PC-3 (cell line): ENCODE results near the gene BAIAP2L1. TPM values are rescaled to one million over a fixed set of nuclear protein-coding genes. Genes with fewer than 3 reads are reported as not detected.

Source experiments
- ATAC-seq: fragments of 200-7000 bp; cut with Tn5 transposase; 2 replicates; pipeline ENCODE4 v1.9.1; 2020; ENCODE audit warnings: mild to moderate bottlenecking, moderate library complexity
- BruUV-seq: library from RNA; stranded (reverse); fragments of 400-500 nt; replicated peaks from 2 replicates; lab custom pipeline; 2021; lab: Mats Ljungman, UMichigan
- CTCF ChIA-PET: fragments of 300-600 bp; sonication (Branson Sonifier 250); formaldehyde crosslinking; loops from one replicate; lab custom pipeline; 2022; ENCODE audit warnings: antibody characterized with exemption; lab: Charles Lee
- POLR2A ChIA-PET: fragments of 300-600 bp; sonication (Branson Sonifier 250); formaldehyde crosslinking; loops from one replicate; lab custom pipeline; 2022; ENCODE audit warnings: antibody characterized with exemption; ENCODE audit not compliant: unreplicated experiment; lab: Charles Lee
- DNase-seq: peaks from one replicate; pipeline ENCODE4 v3.0.0-alpha.2; 2015
- H2AFZ ChIP-seq: fragments of 300-600 bp; sonication (generic); 2 replicates; pipeline ENCODE4 v1.6.0; 2016; ENCODE audit warnings: antibody characterized with exemption, low read length
- H3F3A ChIP-seq: fragments of 300-600 bp; sonication (generic); one replicate; pipeline ENCODE4 v1.6.0; 2017; ENCODE audit warnings: antibody characterized with exemption, low read length, control low read depth, mild to moderate bottlenecking; ENCODE audit not compliant: unreplicated experiment
- H3K27ac ChIP-seq: fragments of 300-600 bp; sonication (generic); 2 replicates; pipeline ENCODE4 v1.5.1; 2016; ENCODE audit warnings: mild to moderate bottlenecking, low read length
- H3K27me3 ChIP-seq: fragments of 300-600 bp; sonication (generic); 2 replicates; pipeline ENCODE4 v1.6.1; 2016; ENCODE audit warnings: low read length, mixed read lengths
- H3K36me3 ChIP-seq: fragments of 300-600 bp; sonication (generic); 2 replicates; pipeline ENCODE4 v1.6.1; 2016; ENCODE audit warnings: low read depth, mixed run types, low read length, mixed read lengths
- H3K4me1 ChIP-seq: fragments of 300-600 bp; sonication (generic); 2 replicates; pipeline ENCODE4 v1.5.1; 2016; ENCODE audit warnings: low read length; ENCODE audit not compliant: insufficient read depth
- H3K4me2 ChIP-seq: fragments of 300-600 bp; sonication (generic); 2 replicates; pipeline ENCODE4 v1.6.0; 2016; ENCODE audit warnings: low read length
- H3K4me3 ChIP-seq: fragments of 300-600 bp; sonication (generic); 2 replicates; pipeline ENCODE4 v1.5.1; 2016; ENCODE audit warnings: mild to moderate bottlenecking, low read length, mixed read lengths
- H3K79me2 ChIP-seq: fragments of 300-600 bp; sonication (generic); 2 replicates; pipeline ENCODE4 v1.6.1; 2017; ENCODE audit warnings: low read length, mixed read lengths
- H3K9ac ChIP-seq: fragments of 300-600 bp; sonication (generic); 2 replicates; pipeline ENCODE4 v1.6.0; 2016; ENCODE audit warnings: mild to moderate bottlenecking, low read length
- H3K9me2 ChIP-seq: fragments of 300-600 bp; sonication (generic); replicated peaks from 2 replicates; pipeline ENCODE4 v1.6.1; 2016; ENCODE audit warnings: mixed run types, low read length, mixed read lengths
- H3K9me3 ChIP-seq: fragments of 300-600 bp; sonication (generic); 2 replicates; pipeline ENCODE4 v1.6.1; 2016; ENCODE audit warnings: low read length, mixed read lengths
- H4K20me1 ChIP-seq: fragments of 300-600 bp; sonication (generic); 2 replicates; pipeline ENCODE4 v1.6.1; 2016; ENCODE audit warnings: low read length, mixed read lengths
- CTCF ChIP-seq: fragments of 300-600 bp; sonication (generic); conservative IDR thresholded peaks from 2 replicates; pipeline ENCODE4 v1.5.1; 2017; ENCODE audit warnings: antibody characterized with exemption, low read depth, mild to moderate bottlenecking, low read length
- EZH2 ChIP-seq: fragments of 300-600 bp; sonication (generic); IDR thresholded peaks from one replicate; pipeline ENCODE4 v1.6.1; 2017; ENCODE audit warnings: antibody characterized with exemption, mild to moderate bottlenecking, low read length; ENCODE audit not compliant: unreplicated experiment
- EZH2phosphoT487 ChIP-seq: fragments of 300-600 bp; sonication (generic); IDR thresholded peaks from 2 replicates; pipeline ENCODE4 v1.6.1; 2018; ENCODE audit warnings: mild to moderate bottlenecking, antibody characterized with exemption, low read length, borderline replicate concordance
- intact Hi-C: fragments of 100-400 bp; cut with micrococcal nuclease; formaldehyde crosslinking; loops from 2 replicates; pipeline ENCODE4 v1.9.0; 2023
- total RNA-seq: library from RNA; depleted of rRNA; stranded (reverse); fragments of >200 nt; gene quantifications from 2 replicates; pipeline ENCODE4 v1.2.3, GENCODE V29; 2014

BAIAP2L1 gene
- total RNA-seq, 1 experiment from 2014 or later = 18.9 TPM

GRCh38 chr7:98293746-98294145 lies 107.1 kb downstream of the BAIAP2L1 start:
- POLR2A ChIA-PET = no interaction called here
- no TSS peak for BruUV-seq
- Histone ChIP-seq H4K20me1 (no peaks in the 10 kb centered on the region), H3K4me3 (no peak overlapping the region), H2AFZ (no peak overlapping the region), H3K9ac (no peak overlapping the region), H3K27me3 (no peaks in the 10 kb centered on the region), H3K9me3 (no peaks in the 10 kb centered on the region), H3K4me1 (no peaks in the 10 kb centered on the region), H3K9me2 (no peaks in the 10 kb centered on the region), H3K4me2 (no peak overlapping the region), H3F3A (no peaks in the 10 kb centered on the region), H3K79me2 (peaks cover 24% of the 10 kb centered on the region), H3K27ac (no peak overlapping the region), H3K36me3 (peaks cover 24% of the 10 kb centered on the region)
- ATAC-seq (no peak), DNase-seq (no peak)
- CTCF ChIA-PET = no interaction called here
- intact Hi-C loops = loop anchor here (2.0 to 10.0 kb wide), 3 partner anchors 107 to 541 kb away; partner anchors contain the start of gene BAIAP2L1
- TF ChIP-seq EZH2 (no peak), CTCF (no peak), EZH2phosphoT487 (no peak)

GRCh38 chr7:98293265-98293664 lies 107.6 kb downstream of the BAIAP2L1 start:
- CTCF ChIA-PET = no interaction called here
- H3K79me2 ChIP-seq = peaks cover 29% of the 10 kb centered on the region
- no peak overlapping the region for H3K27ac ChIP-seq
- H3K4me1 ChIP-seq = no peaks in the 10 kb centered on the region
- no peak overlapping the region for H3K4me2 ChIP-seq
- DNase-seq (no peak), ATAC-seq (no peak)
- no peak for TF ChIP-seq EZH2
- no peak for TF ChIP-seq CTCF
- TF ChIP-seq EZH2phosphoT487 = no peak
- intact Hi-C loops = loop anchor here (10.0 kb wide), 2 partner anchors 452 to 542 kb away; no protein-coding TSS in a partner anchor
- no peak overlapping the region for H2AFZ ChIP-seq
- H4K20me1 ChIP-seq = no peaks in the 10 kb centered on the region
- H3K4me3 ChIP-seq = no peak overlapping the region
- H3K36me3 ChIP-seq = peaks cover 24% of the 10 kb centered on the region
- no peaks in the 10 kb centered on the region for H3K9me2 ChIP-seq
- BruUV-seq = no TSS peak
- H3K9ac ChIP-seq = no peak overlapping the region
- H3F3A ChIP-seq = no peaks in the 10 kb centered on the region
- no peaks in the 10 kb centered on the region for H3K27me3 ChIP-seq
- POLR2A ChIA-PET = no interaction called here
- no peaks in the 10 kb centered on the region for H3K9me3 ChIP-seq

GRCh38 chr7:98291717-98292116 lies 109.2 kb downstream of the BAIAP2L1 start:
- H3K79me2 ChIP-seq = peaks cover 44% of the 10 kb centered on the region
- H3K9me2 ChIP-seq = no peaks in the 10 kb centered on the region
- no peak overlapping the region for H3K4me2 ChIP-seq
- ChIA-PET POLR2A (no interaction called here), CTCF (no interaction called here)
- TF ChIP-seq EZH2 = no peak
- 0 out of 2 replicates have a peak, but pooled peaks have one; percentile 15 for TF ChIP-seq CTCF
- H3K9me3 ChIP-seq = no peaks in the 10 kb centered on the region
- no peak for DNase-seq
- peaks cover 9% of the 10 kb centered on the region for H3K4me1 ChIP-seq
- no peak for ATAC-seq
- BruUV-seq = TSS peak; percentile 30
- H3K36me3 ChIP-seq = peaks cover 24% of the 10 kb centered on the region
- no peaks in the 10 kb centered on the region for H3K27me3 ChIP-seq
- no peak overlapping the region for H2AFZ ChIP-seq
- no peak overlapping the region for H3K4me3 ChIP-seq
- H3K27ac ChIP-seq = no peak overlapping the region
- no peak overlapping the region for H3K9ac ChIP-seq
- no peaks in the 10 kb centered on the region for H3F3A ChIP-seq
- H4K20me1 ChIP-seq = no peaks in the 10 kb centered on the region
- intact Hi-C loops = loop anchor here (10.0 kb wide), 2 partner anchors 453 to 543 kb away; no protein-coding TSS in a partner anchor
